Panc1 (cell line): ENCODE results near the gene TMEM130. TPM values are rescaled to one million over a fixed set of nuclear protein-coding genes. Genes with fewer than 3 reads are reported as not detected.

ENCODE experiments used
- ATAC-seq: fragments of 200-7000 bp; cut with Tn5 transposase; 2 replicates; pipeline ENCODE4 v1.9.1; 2020; ENCODE audit warnings: mild to moderate bottlenecking, moderate library complexity
- BruUV-seq: library from RNA; stranded (reverse); fragments of 400-500 nt; replicated peaks from 2 replicates; lab custom pipeline; 2021; lab: Mats Ljungman, UMichigan
- CTCF ChIA-PET: fragments of 300-600 bp; sonication (Branson Sonifier 250); formaldehyde crosslinking; loops from one replicate; lab custom pipeline; 2022; ENCODE audit warnings: antibody characterized with exemption; lab: Charles Lee
- POLR2A ChIA-PET: fragments of 300-600 bp; sonication (Branson Sonifier 250); formaldehyde crosslinking; loops from one replicate; lab custom pipeline; 2022; ENCODE audit warnings: antibody characterized with exemption; lab: Charles Lee
- DNase-seq: peaks from one replicate; pipeline ENCODE4 v3.0.0-alpha.2; 2010; ENCODE audit warnings: low read depth, low spot score
- H3K27ac ChIP-seq: 2 replicates; pipeline ENCODE4 v1.5.1; 2011; ENCODE audit warnings: mild to moderate bottlenecking, low read length, inconsistent platforms
- H3K27me3 ChIP-seq: fragments of 200-500 bp; sonication (Bioruptor generic); 2 replicates; pipeline ENCODE4 v1.6.0; 2014; ENCODE audit warnings: low read length, inconsistent platforms; ENCODE audit not compliant: control insufficient read depth, insufficient read depth
- H3K36me3 ChIP-seq: fragments of 200-500 bp; sonication (Bioruptor generic); 2 replicates; pipeline ENCODE4 v1.5.1; 2014; ENCODE audit warnings: inconsistent platforms, mild to moderate bottlenecking, low read length, moderate library complexity; ENCODE audit not compliant: control insufficient read depth, insufficient read depth
- H3K4me1 ChIP-seq: 2 replicates; pipeline ENCODE4 v1.5.1; 2011; ENCODE audit warnings: inconsistent platforms, mild to moderate bottlenecking, low read length, moderate library complexity; ENCODE audit not compliant: control insufficient read depth, insufficient read depth
- H3K4me3 ChIP-seq, 2 experiments: 2 replicates each; pipeline ENCODE4 v1.5.1; 2011 to 2012; ENCODE audit warnings: low read depth in 2 of 2, low read length in 2 of 2, mild to moderate bottlenecking in 2 of 2, inconsistent platforms in 1 of 2, moderate library complexity in 1 of 2
- H3K9me3 ChIP-seq: fragments of 200-500 bp; sonication (Bioruptor generic); 2 replicates; pipeline ENCODE4 v1.5.1; 2014; ENCODE audit warnings: low read depth, mild to moderate bottlenecking, inconsistent platforms, low read length, moderate library complexity; ENCODE audit not compliant: control insufficient read depth, insufficient read depth
- POLR2AphosphoS5 ChIP-seq: IDR thresholded peaks from 2 replicates; pipeline ENCODE4 v1.6.1; 2012; ENCODE audit warnings: mild to moderate bottlenecking, low read depth, low read length, moderate library complexity
- SIN3A ChIP-seq: IDR thresholded peaks from 2 replicates; pipeline ENCODE4 v1.6.1; 2012; ENCODE audit warnings: low read depth, mild to moderate bottlenecking, low read length, moderate library complexity, borderline replicate concordance; ENCODE audit not compliant: insufficient read depth
- TCF7L2 ChIP-seq: IDR thresholded peaks from 2 replicates; pipeline ENCODE4 v1.6.1; 2011; ENCODE audit warnings: mild to moderate bottlenecking, low read depth, low read length, inconsistent platforms
- in situ Hi-C: cut with HindIII; loops from 2 replicates; pipeline ENCODE4 v1.10.0; 2016; ENCODE audit warnings: low sequenced_read_pairs, low pct_unique_long_range_greater_than_20kb
- intact Hi-C: fragments of 100-400 bp; cut with micrococcal nuclease; formaldehyde crosslinking; loops from one replicate; pipeline ENCODE4 v1.10.0; 2022; ENCODE audit not compliant: unreplicated experiment
- total RNA-seq: library from RNA; stranded (reverse); gene quantifications from one replicate; pipeline ENCODE4 v1.2.1, GENCODE V29; 2021; ENCODE audit not compliant: unreplicated experiment
- TF ChIP-seq, protein P1 (sequence below): fragments of 450-650 bp; IDR thresholded peaks from 2 replicates; pipeline ENCODE4 v1.5.1; 2017; ENCODE audit warnings: mild to moderate bottlenecking
- TF ChIP-seq, protein P2 (sequence below), 2 experiments: IDR thresholded peaks; 2 replicates each; pipeline ENCODE4 v1.6.1; 2011 to 2012; ENCODE audit warnings: low read depth in 2 of 2, control low read depth in 1 of 2, low read length in 1 of 2, mild to moderate bottlenecking in 1 of 2, moderate library complexity in 1 of 2; ENCODE audit not compliant: insufficient read depth in 1 of 2

Gene TMEM130
- total RNA-seq, 1 experiment from 2014 or later, result 0.41 TPM

DNA sequence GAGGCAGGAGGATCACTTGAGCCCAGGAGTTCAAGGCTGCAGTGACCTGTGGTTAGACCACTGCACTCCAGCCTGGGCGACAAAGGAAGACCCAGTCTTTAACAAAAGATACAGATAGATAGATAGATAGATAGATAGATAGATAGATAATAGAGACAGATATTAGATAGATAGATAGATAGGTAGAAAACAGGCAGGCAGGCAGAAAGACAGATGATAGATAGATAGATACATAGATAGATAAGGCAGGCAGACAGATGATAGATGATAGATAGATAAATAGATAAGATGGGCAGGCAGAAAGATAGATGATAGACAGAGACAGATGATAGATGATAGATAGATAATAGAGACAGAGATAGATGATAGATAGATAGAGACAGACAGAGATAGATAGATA lies 54.5 kb downstream of the TMEM130 start:
- ChIA-PET POLR2A (no interaction called here), CTCF (no interaction called here)
- ATAC-seq, result no peak
- no peaks in the 10 kb centered on the region for H3K9me3 ChIP-seq
- DNase-seq, result no peak
- no TSS peak for BruUV-seq
- in situ Hi-C loops, result no loop called here
- intact Hi-C loops, result no loop called here
- H3K27me3 ChIP-seq, result no peaks in the 10 kb centered on the region
- H3K4me1 ChIP-seq, result no peaks in the 10 kb centered on the region
- H3K27ac ChIP-seq, result no peak overlapping the region
- no peak overlapping the region for H3K4me3 ChIP-seq
- no peak for TF ChIP-seq SIN3A
- no peaks in the 10 kb centered on the region for H3K36me3 ChIP-seq

DNA sequence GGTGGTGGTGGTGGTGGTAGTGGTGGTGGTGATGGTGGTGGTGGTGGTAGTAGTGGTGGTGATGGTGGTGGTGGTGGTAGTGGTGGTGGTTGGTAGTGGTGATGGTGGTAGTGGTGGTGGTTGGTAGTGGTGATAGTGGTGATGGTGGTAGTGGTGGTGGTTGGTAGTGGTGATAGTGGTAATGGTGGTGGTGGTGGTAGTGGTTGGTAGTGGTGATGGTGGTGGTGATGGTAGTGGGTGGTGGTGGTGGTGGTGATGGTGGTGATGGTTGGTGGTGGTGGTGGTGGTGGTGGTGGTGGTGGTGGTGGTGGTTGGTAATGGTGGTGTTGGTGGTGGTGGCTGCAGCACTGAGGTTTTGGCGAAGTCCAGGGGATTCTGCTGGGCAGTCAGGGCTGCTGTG lies 58.5 kb downstream of the TMEM130 start:
- DNase-seq (no peak), ATAC-seq (no peak)
- TF ChIP-seq SIN3A (no peak), POLR2AphosphoS5 (no peak), TCF7L2 (no peak)
- TF ChIP-seq, protein P1, sequence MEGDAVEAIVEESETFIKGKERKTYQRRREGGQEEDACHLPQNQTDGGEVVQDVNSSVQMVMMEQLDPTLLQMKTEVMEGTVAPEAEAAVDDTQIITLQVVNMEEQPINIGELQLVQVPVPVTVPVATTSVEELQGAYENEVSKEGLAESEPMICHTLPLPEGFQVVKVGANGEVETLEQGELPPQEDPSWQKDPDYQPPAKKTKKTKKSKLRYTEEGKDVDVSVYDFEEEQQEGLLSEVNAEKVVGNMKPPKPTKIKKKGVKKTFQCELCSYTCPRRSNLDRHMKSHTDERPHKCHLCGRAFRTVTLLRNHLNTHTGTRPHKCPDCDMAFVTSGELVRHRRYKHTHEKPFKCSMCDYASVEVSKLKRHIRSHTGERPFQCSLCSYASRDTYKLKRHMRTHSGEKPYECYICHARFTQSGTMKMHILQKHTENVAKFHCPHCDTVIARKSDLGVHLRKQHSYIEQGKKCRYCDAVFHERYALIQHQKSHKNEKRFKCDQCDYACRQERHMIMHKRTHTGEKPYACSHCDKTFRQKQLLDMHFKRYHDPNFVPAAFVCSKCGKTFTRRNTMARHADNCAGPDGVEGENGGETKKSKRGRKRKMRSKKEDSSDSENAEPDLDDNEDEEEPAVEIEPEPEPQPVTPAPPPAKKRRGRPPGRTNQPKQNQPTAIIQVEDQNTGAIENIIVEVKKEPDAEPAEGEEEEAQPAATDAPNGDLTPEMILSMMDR, result no peak
- TF ChIP-seq, protein P2, sequence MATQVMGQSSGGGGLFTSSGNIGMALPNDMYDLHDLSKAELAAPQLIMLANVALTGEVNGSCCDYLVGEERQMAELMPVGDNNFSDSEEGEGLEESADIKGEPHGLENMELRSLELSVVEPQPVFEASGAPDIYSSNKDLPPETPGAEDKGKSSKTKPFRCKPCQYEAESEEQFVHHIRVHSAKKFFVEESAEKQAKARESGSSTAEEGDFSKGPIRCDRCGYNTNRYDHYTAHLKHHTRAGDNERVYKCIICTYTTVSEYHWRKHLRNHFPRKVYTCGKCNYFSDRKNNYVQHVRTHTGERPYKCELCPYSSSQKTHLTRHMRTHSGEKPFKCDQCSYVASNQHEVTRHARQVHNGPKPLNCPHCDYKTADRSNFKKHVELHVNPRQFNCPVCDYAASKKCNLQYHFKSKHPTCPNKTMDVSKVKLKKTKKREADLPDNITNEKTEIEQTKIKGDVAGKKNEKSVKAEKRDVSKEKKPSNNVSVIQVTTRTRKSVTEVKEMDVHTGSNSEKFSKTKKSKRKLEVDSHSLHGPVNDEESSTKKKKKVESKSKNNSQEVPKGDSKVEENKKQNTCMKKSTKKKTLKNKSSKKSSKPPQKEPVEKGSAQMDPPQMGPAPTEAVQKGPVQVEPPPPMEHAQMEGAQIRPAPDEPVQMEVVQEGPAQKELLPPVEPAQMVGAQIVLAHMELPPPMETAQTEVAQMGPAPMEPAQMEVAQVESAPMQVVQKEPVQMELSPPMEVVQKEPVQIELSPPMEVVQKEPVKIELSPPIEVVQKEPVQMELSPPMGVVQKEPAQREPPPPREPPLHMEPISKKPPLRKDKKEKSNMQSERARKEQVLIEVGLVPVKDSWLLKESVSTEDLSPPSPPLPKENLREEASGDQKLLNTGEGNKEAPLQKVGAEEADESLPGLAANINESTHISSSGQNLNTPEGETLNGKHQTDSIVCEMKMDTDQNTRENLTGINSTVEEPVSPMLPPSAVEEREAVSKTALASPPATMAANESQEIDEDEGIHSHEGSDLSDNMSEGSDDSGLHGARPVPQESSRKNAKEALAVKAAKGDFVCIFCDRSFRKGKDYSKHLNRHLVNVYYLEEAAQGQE (IDR thresholded peaks at IDR 0.05; ENCODE audit: insufficient read depth in 1 of 2, low read depth in 2 of 2, low read length in 1 of 2), result no peak
- intact Hi-C loops (no loop called here), in situ Hi-C loops (no loop called here)
- BruUV-seq, result no TSS peak
- H3K27ac ChIP-seq, result no peak overlapping the region
- H3K27me3 ChIP-seq, result no peaks in the 10 kb centered on the region
- no peaks in the 10 kb centered on the region for H3K9me3 ChIP-seq
- H3K36me3 ChIP-seq, result no peaks in the 10 kb centered on the region
- CTCF ChIA-PET, result no interaction called here
- H3K4me3 ChIP-seq, result no peak overlapping the region
- POLR2A ChIA-PET, result no interaction called here
- no peaks in the 10 kb centered on the region for H3K4me1 ChIP-seq

DNA sequence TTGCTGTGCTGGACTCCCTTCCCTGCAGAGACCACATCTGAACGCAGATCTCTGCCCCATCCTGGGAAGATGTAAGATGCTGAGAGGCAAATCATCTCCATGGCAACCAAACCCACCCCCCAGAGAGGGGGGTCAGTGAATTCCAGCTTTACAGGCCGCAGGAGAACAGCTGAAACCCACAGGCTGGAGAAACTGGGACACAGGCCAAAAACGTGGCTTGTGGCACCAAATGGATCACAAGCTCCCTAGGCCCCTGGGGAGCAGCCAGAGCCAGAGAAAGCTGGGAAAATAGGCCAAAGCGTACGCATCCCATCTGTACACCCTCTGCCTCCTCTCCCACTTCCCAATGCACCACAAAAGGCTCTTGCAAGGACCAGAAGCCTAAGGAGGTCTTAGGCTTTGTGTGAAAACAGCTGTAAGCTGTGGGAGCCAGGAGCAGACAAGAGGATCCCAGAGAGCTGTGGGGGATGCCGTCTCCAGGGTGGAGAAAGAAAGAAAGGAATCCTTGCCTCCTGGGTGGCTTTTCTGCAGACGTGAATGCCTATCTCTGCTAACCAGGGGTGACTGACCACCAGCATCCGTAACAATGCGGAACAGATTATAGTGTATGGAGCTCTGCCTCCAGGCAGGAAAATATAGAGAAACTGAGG lies 59.5 kb downstream of the TMEM130 start:
- Histone ChIP-seq H3K27ac (no peak overlapping the region), H3K4me3 (no peak overlapping the region), H3K9me3 (no peaks in the 10 kb centered on the region), H3K36me3 (no peaks in the 10 kb centered on the region), H3K27me3 (no peaks in the 10 kb centered on the region), H3K4me1 (no peaks in the 10 kb centered on the region)
- DNase-seq (no peak), ATAC-seq (no peak)
- TF ChIP-seq TCF7L2, result no peak
- TF ChIP-seq POLR2AphosphoS5, result no peak
- TF ChIP-seq, protein P1, result no peak
- TF ChIP-seq, protein P2 (IDR thresholded peaks at IDR 0.05; ENCODE audit: insufficient read depth in 1 of 2, low read depth in 2 of 2, low read length in 1 of 2), result no peak
- no peak for TF ChIP-seq SIN3A
- ChIA-PET POLR2A (no interaction called here), CTCF (no interaction called here)
- BruUV-seq, result no TSS peak
- in situ Hi-C loops, result no loop called here
- intact Hi-C loops, result no loop called here
